GM18867 (cell line): Measurements from ENCODE around the gene HSPBAP1.

ENCODE experiments used
- ATAC-seq: cut with Tn5 transposase; IDR thresholded peaks from one replicate; pipeline ENCODE4 v1.9.1; 2021; ENCODE audit warnings: mild to moderate bottlenecking, moderate library complexity; ENCODE audit not compliant: unreplicated experiment

HSPBAP1 gene

GRCh38 chr3:122691195-122691594, 102.4 kb downstream of the HSPBAP1 start:
- peak; percentile 48 for ATAC-seq

- ATAC-seq = no peak
These were observed 103.5 kb downstream of the HSPBAP1 start for GRCh38 chr3:122690096-122690495.
